GM23248 (cell line): ENCODE results near the gene WNT7B. TPM values are rescaled to one million over a fixed set of nuclear protein-coding genes. Genes with fewer than 3 reads are reported as not detected.

Experiments
- DNase-seq: peaks from one replicate; pipeline ENCODE4 v3.0.0-alpha.2; 2015
- H2AFZ ChIP-seq: fragments of 200-600 bp; sonication (generic); 2 replicates; pipeline ENCODE4 v1.6.1; 2016; ENCODE audit warnings: antibody characterized with exemption
- H3F3A ChIP-seq: fragments of 200-600 bp; sonication (generic); 2 replicates; pipeline ENCODE4 v1.6.1; 2016; ENCODE audit warnings: mild to moderate bottlenecking, antibody characterized with exemption, mixed run types; ENCODE audit not compliant: insufficient read depth
- H3K27ac ChIP-seq: fragments of 200-600 bp; sonication (generic); 2 replicates; pipeline ENCODE4 v1.5.1; 2016; ENCODE audit warnings: mild to moderate bottlenecking
- H3K27me3 ChIP-seq: fragments of 200-600 bp; sonication (generic); replicated peaks from 2 replicates; pipeline ENCODE4 v1.6.1; 2016; ENCODE audit warnings: mild to moderate bottlenecking; ENCODE audit not compliant: insufficient read depth
- H3K36me3 ChIP-seq: fragments of 200-600 bp; sonication (generic); 2 replicates; pipeline ENCODE4 v1.6.1; 2016; ENCODE audit warnings: low read depth, mild to moderate bottlenecking
- H3K4me1 ChIP-seq: fragments of 200-600 bp; sonication (generic); 2 replicates; pipeline ENCODE4 v1.6.1; 2016; ENCODE audit warnings: mild to moderate bottlenecking; ENCODE audit not compliant: insufficient read depth
- H3K4me2 ChIP-seq: fragments of 200-600 bp; sonication (generic); one replicate; pipeline ENCODE4 v1.6.1; 2016; ENCODE audit warnings: mild to moderate bottlenecking; ENCODE audit not compliant: unreplicated experiment
- H3K4me3 ChIP-seq: fragments of 200-600 bp; sonication (generic); 2 replicates; pipeline ENCODE4 v1.5.1; 2016; ENCODE audit warnings: mild to moderate bottlenecking
- H3K79me2 ChIP-seq: fragments of 200-600 bp; sonication (generic); 2 replicates; pipeline ENCODE4 v1.6.1; 2016; ENCODE audit warnings: mild to moderate bottlenecking; ENCODE audit not compliant: insufficient read depth
- H3K9ac ChIP-seq: fragments of 200-600 bp; sonication (generic); 2 replicates; pipeline ENCODE4 v1.6.1; 2016; ENCODE audit warnings: mild to moderate bottlenecking
- H3K9me2 ChIP-seq: fragments of 200-600 bp; sonication (generic); 2 replicates; pipeline ENCODE4 v1.6.1; 2016; ENCODE audit warnings: mixed run types, mild to moderate bottlenecking, moderate library complexity; ENCODE audit not compliant: insufficient read depth
- H3K9me3 ChIP-seq: fragments of 200-600 bp; sonication (generic); one replicate; pipeline ENCODE4 v1.6.1; 2017; ENCODE audit warnings: low read depth
- H4K20me1 ChIP-seq: fragments of 200-600 bp; sonication (generic); 2 replicates; pipeline ENCODE4 v1.6.0; 2016; ENCODE audit not compliant: insufficient read depth
- EZH2 ChIP-seq: fragments of 200-600 bp; sonication (generic); IDR thresholded peaks from 2 replicates; pipeline ENCODE4 v1.6.1; 2018; ENCODE audit warnings: antibody characterized with exemption, mild to moderate bottlenecking; ENCODE audit not compliant: insufficient read depth, poor library complexity, severe bottlenecking
- EZH2phosphoT487 ChIP-seq: fragments of 200-600 bp; sonication (generic); IDR thresholded peaks from 2 replicates; pipeline ENCODE4 v1.6.1; 2018; ENCODE audit warnings: antibody characterized with exemption, moderate library complexity, mild to moderate bottlenecking, low read depth; ENCODE audit not compliant: insufficient read depth
- WGBS, 2 experiments: methylation state at CpG; one replicate each; pipeline ENCODE4 v1.1.6; 2015 to 2017; ENCODE audit warnings: low lambda C conversion rate in 2 of 2, low coverage in 1 of 2; ENCODE audit errors: missing lambda C conversion rate in 2 of 2; 5-methylcytosine and 5-hydroxymethylcytosine counted together
- in situ Hi-C: fragments of 300-500 bp; cut with MboI; formaldehyde crosslinking; loops from 2 replicates; pipeline ENCODE4 v1.15.0; 2020
- polyA plus RNA-seq: library from polyadenylated mRNA; unstranded; fragments of >200 nt; fragmentation: Nextera tagmentation; extraction: Ambion mirVana; gene quantifications from 2 replicates; pipeline ENCODE4 v1.2.1, GENCODE V29; 2016
- total RNA-seq: library from RNA; depleted of rRNA; stranded (reverse); fragments of >200 nt; shearing (Covaris generic); gene quantifications from 2 replicates; pipeline ENCODE4 v1.2.3, GENCODE V29; 2014

The WNT7B gene
- total and polyA plus RNA-seq, 2 experiments from 2014 or later = not detected

GRCh38 chr22:45997077-45997776 is 20.3 kb upstream of the WNT7B start:
- Histone ChIP-seq H2AFZ (peak overlapping the region; percentile 22; the same call in 1 of the 2 replicates), H3K9ac (peak overlapping the region; percentile 87), H3K4me2 (peak overlapping the region; percentile 74), H3K9me3 (no peaks in the 10 kb centered on the region), H3K27ac (peak overlapping the region; percentile 96), H3F3A (peaks cover 6% of the 10 kb centered on the region; the same call in 1 of the 2 replicates), H3K79me2 (peaks cover 29% of the 10 kb centered on the region), H3K27me3 (no peaks in the 10 kb centered on the region), H3K36me3 (no peaks in the 10 kb centered on the region), H3K9me2 (no peaks in the 10 kb centered on the region), H4K20me1 (no peaks in the 10 kb centered on the region), H3K4me1 (peaks cover 33% of the 10 kb centered on the region), H3K4me3 (peak overlapping the region; percentile 60)
- in situ Hi-C loops = no loop called here
- DNase-seq = peak; percentile 97
- WGBS, 2 experiments = 5 to 8% methylated on average over 11 to 16 of the region's 16 CpGs
- TF ChIP-seq EZH2 = no peak
- TF ChIP-seq EZH2phosphoT487 = no peak

DNA sequence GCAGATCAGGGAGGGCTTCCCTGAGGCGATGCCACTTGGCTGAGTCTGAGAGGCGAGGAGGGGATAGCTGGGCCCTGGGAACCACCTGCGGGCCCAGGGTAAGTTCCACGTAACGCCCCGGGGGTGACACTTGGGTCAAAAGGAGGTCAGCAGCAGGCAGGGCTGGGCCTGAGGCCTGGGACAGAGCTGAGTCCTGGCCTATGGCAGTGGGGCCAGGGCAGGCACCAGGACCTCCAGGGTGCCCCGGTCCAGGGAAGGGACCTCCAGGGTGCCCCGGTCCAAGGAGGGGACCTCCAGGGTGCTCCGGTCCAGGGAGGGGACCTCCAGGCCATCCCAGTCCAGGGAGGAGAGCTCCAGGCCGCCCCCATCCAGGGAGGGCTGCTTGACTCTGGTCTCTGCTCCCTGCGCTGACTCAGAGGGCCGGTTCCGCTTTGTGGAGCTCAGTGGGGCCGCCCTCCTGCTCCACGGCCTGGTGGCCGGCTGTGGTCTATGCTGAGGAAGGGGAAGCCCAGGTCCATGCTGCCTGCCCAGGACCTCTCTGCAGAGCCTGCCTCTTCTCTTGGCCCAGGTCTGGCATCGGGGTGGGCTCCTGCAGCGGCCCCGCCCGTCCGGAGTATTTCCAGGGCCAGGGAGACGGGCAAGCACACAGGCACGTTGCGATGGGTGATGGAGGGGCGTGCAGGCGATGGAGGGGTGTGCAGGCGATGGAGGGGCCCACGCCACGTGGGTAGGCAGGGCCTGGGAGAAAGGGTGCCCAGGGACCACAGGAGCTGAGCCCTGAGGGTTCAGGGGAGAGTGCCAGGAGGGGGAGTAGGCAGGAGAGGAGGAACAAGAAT is 19.5 kb upstream of the WNT7B start:
- Histone ChIP-seq H3K27ac (peak overlapping the region; percentile 96), H3K4me2 (peak overlapping the region; percentile 74), H3K4me3 (peak overlapping the region; percentile 60), H3K9me2 (no peaks in the 10 kb centered on the region), H3F3A (peaks cover 6% of the 10 kb centered on the region; the same call in 1 of the 2 replicates), H3K79me2 (peaks cover 29% of the 10 kb centered on the region), H3K9me3 (no peaks in the 10 kb centered on the region), H3K4me1 (peaks cover 31% of the 10 kb centered on the region), H2AFZ (peak overlapping the region; percentile 29; the same call in 1 of the 2 replicates), H3K9ac (peak overlapping the region; percentile 87), H4K20me1 (no peaks in the 10 kb centered on the region), H3K27me3 (no peaks in the 10 kb centered on the region), H3K36me3 (no peaks in the 10 kb centered on the region)
- in situ Hi-C loops = no loop called here
- 23% methylated on average over 27 to 29 of the region's 29 CpGs for WGBS, 2 experiments
- TF ChIP-seq EZH2phosphoT487 = no peak
- no peak for TF ChIP-seq EZH2
- peak; percentile 94 for DNase-seq

DNA sequence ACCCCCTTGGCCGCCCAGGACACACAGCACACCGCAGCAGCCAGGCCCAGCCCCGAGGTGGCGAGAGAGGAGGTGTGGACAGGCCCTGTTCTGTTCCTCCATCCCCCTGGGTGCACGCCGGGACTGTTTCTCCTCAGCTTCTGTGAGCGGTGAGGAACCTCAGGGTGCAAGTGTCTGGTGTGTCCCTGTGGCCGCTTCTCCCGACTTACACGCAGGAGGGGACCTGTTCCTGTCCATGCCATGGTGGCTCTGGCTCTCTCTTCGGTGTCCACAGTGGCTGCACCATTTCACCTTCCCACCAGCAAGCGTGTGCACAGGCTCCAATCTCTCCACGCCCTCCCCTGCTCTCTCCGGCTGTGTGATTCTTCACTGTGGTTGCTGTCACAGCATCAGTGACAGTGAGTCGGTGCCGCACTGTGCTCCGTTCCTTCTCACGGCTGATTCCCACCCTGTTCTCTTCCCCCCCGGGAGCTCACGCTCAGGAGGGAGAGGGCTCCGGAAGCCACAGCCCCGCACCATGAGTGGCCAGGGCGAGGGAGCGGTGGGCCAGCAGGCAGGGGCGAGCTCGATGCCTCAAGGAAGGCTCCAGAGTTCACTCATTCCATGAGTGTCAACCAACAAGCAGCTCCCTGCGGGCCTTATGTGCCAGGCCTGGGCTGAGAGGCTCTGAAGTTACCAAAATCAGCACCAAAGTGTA is 18.6 kb upstream of the WNT7B start:
- TF ChIP-seq EZH2 (no peak), EZH2phosphoT487 (no peak)
- WGBS, 2 experiments = 60 to 61% methylated on average over 26 to 27 of the region's 27 CpGs
- peaks cover 29% of the 10 kb centered on the region for H3K79me2 ChIP-seq
- peak overlapping the region; percentile 96 for H3K27ac ChIP-seq
- H3K9ac ChIP-seq = peak overlapping the region; percentile 87
- H3K9me2 ChIP-seq = no peaks in the 10 kb centered on the region
- peaks cover 6% of the 10 kb centered on the region; the same call in 1 of the 2 replicates for H3F3A ChIP-seq
- no peak overlapping the region for H3K4me3 ChIP-seq
- no peaks in the 10 kb centered on the region for H3K9me3 ChIP-seq
- H4K20me1 ChIP-seq = no peaks in the 10 kb centered on the region
- H2AFZ ChIP-seq = 0 out of 2 replicates have a peak overlapping the region, but pooled peaks have one; percentile 9
- H3K4me1 ChIP-seq = peaks cover 31% of the 10 kb centered on the region
- in situ Hi-C loops = no loop called here
- H3K27me3 ChIP-seq = no peaks in the 10 kb centered on the region
- peak; percentile 39 for DNase-seq
- no peak overlapping the region for H3K4me2 ChIP-seq
- H3K36me3 ChIP-seq = no peaks in the 10 kb centered on the region
